Left cardiac atrium (tissue), 4 donors: ENCODE data around the gene PACRG. TPM values are rescaled to one million over a fixed set of nuclear protein-coding genes. Genes with fewer than 3 reads are reported as not detected.
A peak's percentile ranks its signal among the peaks of the same experiment; 100 is the strongest.

Experiments
- ATAC-seq, 2 donors: fragments of 200-7000 bp; cut with Tn5 transposase; one replicate each; pipeline ENCODE4 v1.9.1; 2020; ENCODE audit warnings: mild to moderate bottlenecking in 2 of 2, moderate library complexity in 2 of 2
- DNase-seq: peaks from one replicate; pipeline ENCODE4 v3.0.0-alpha.2; 2020
- intact Hi-C, 2 donors: fragments of 100-400 bp; cut with DNase I; formaldehyde crosslinking; loops; one replicate each; pipeline versions ENCODE4 v1.14.1 to v1.15.1; 2022 to 2023
- total RNA-seq, 2 donors: library from RNA; stranded (reverse); fragmentation: NEBNext Ultra II Directional; extraction: Animal tissue kit (Norgen Biotek cat#: 25700); gene quantifications; one replicate each; pipeline ENCODE4 v1.2.1, GENCODE V29; 2021
- donor health status: DM: no; HTN: yes; CAD: no.
- donor health status: DM: no; HTN: yes; CAD: no; lungs with severe emphysema.
- donor health status: DM: yes; HTN: yes; CAD: no.
- donor health status: Dilated cardiomyopathy.

The PACRG gene
- total RNA-seq, 2 donors from 2014 or later = 3.2 to 4.5 TPM

- ATAC-seq (no peak), DNase-seq (no peak)
- intact Hi-C loops = loop anchor here in 1 of 2 donors (10.0 kb wide), 2 partner anchors 323 to 563 kb away; partner anchors contain the start of gene QKI
Observed at GRCh38 chr6:162852192-162852591, 124.4 kb downstream of the PACRG start.

- ATAC-seq (no peak), DNase-seq (no peak)
- intact Hi-C loops = loop anchor here in 1 of 2 donors (10.0 kb wide), 2 partner anchors 322 to 562 kb away; partner anchors contain the start of gene QKI
Observed at GRCh38 chr6:162852840-162853577, 125.2 kb downstream of the PACRG start.

- intact Hi-C loops = loop anchor here in 1 of 2 donors (10.0 kb wide), 2 partner anchors 321 to 561 kb away; partner anchors contain the start of gene QKI
- DNase-seq (no peak), ATAC-seq (no peak)
Observed at GRCh38 chr6:162854228-162854627, 126.5 kb downstream of the PACRG start.

GRCh38 chr6:162854734-162855191 lies 127.0 kb downstream of the PACRG start:
- intact Hi-C loops = loop anchor here in 1 of 2 donors (10.0 kb wide), 2 partner anchors 320 to 560 kb away; partner anchors contain the start of gene QKI
- ATAC-seq (no peak), DNase-seq (no peak)

- intact Hi-C loops = loop anchor here in 1 of 2 donors (10.0 kb wide), 2 partner anchors 318 to 558 kb away; partner anchors contain the start of gene QKI
- DNase-seq (no peak), ATAC-seq (peak; percentile 90 to 94)
Observed at GRCh38 chr6:162856885-162857284, 129.1 kb downstream of the PACRG start.

GRCh38 chr6:162857326-162857725 lies 129.6 kb downstream of the PACRG start:
- intact Hi-C loops = loop anchor here in 1 of 2 donors (10.0 kb wide), 2 partner anchors 317 to 557 kb away; partner anchors contain the start of gene QKI
- no peak for ATAC-seq
- no peak for DNase-seq

- intact Hi-C loops = no loop called here
- DNase-seq (no peak), ATAC-seq (no peak)
Observed at GRCh38 chr6:162862462-162862861, 134.7 kb downstream of the PACRG start.

- no peak for ATAC-seq
- no peak for DNase-seq
- intact Hi-C loops = no loop called here
Observed at GRCh38 chr6:162862941-162863340, 135.2 kb downstream of the PACRG start.

- ATAC-seq (no peak), DNase-seq (no peak)
- intact Hi-C loops = no loop called here
Observed at GRCh38 chr6:162863821-162864220, 136.0 kb downstream of the PACRG start.

GRCh38 chr6:162864911-162865310 lies 137.1 kb downstream of the PACRG start:
- intact Hi-C loops = no loop called here
- ATAC-seq = no peak
- DNase-seq = no peak

- no peak for ATAC-seq
Observed at GRCh38 chr6:162866656-162867055, 138.9 kb downstream of the PACRG start.

GRCh38 chr6:162868397-162868796 lies 140.6 kb downstream of the PACRG start:
- intact Hi-C loops = no loop called here
- ATAC-seq (no peak), DNase-seq (no peak)

More at GRCh38 chr6:162866656-162867055, 138.9 kb downstream of the PACRG start:
- DNase-seq = no peak
- intact Hi-C loops = no loop called here

- ATAC-seq = no peak
- no peak for DNase-seq
- intact Hi-C loops = no loop called here
Observed at GRCh38 chr6:162871966-162872365, 144.2 kb downstream of the PACRG start.

- intact Hi-C loops = no loop called here
- no peak for DNase-seq
- ATAC-seq = no peak
Observed at GRCh38 chr6:162873537-162873936, 145.8 kb downstream of the PACRG start.

GRCh38 chr6:162875070-162875469 lies 147.3 kb downstream of the PACRG start:
- DNase-seq = no peak
- no peak for ATAC-seq
- intact Hi-C loops = no loop called here

- no peak for ATAC-seq
- DNase-seq = no peak
- intact Hi-C loops = no loop called here
Observed at GRCh38 chr6:162882801-162883481, 155.2 kb downstream of the PACRG start.

GRCh38 chr6:162887981-162888689 lies 160.4 kb downstream of the PACRG start:
- ATAC-seq (peak; percentile 90 to 92), DNase-seq (peak; percentile 33)
- intact Hi-C loops = no loop called here

- no peak for ATAC-seq
- DNase-seq = no peak
- intact Hi-C loops = no loop called here
Observed at GRCh38 chr6:162889303-162889702, 161.5 kb downstream of the PACRG start.

- no peak for ATAC-seq
- intact Hi-C loops = no loop called here
- no peak for DNase-seq
Observed at GRCh38 chr6:162898011-162898410, 170.2 kb downstream of the PACRG start.
